Esophagus squamous epithelium (tissue), 5 donors: ENCODE measurements around the gene PDCD6IP. TPM values are rescaled to one million over a fixed set of nuclear protein-coding genes. Genes with fewer than 3 reads are reported as not detected.

Experiments used
- DNase-seq: peaks from one replicate; lab custom pipeline; 2025; lab: John Stamatoyannopoulos, UW
- H3K27ac ChIP-seq, 4 donors: fragments of 200-600 bp; sonication (generic); one replicate each; pipeline ENCODE4 v1.5.1; 2016 to 2019; ENCODE audit warnings: mild to moderate bottlenecking in 1 of 4
- H3K27me3 ChIP-seq, 4 donors: fragments of 200-600 bp; sonication (generic); 1 replicate in 3 of 4; 2 replicates in 1 of 4; pipeline versions ENCODE4 v1.5.1 to v1.6.0; 2017 to 2021; ENCODE audit warnings: antibody characterized with exemption in 1 of 4
- H3K36me3 ChIP-seq, 3 donors: fragments of 200-600 bp; sonication (generic); one replicate each; pipeline ENCODE4 v1.5.1; 2016 to 2019
- H3K4me1 ChIP-seq, 3 donors: fragments of 200-600 bp; sonication (generic); one replicate each; pipeline ENCODE4 v1.5.1; 2017 to 2019
- H3K4me3 ChIP-seq, 4 donors: fragments of 200-600 bp; sonication (generic); 1 replicate in 3 of 4; 2 replicates in 1 of 4; pipeline ENCODE4 v1.5.1; 2016 to 2019; ENCODE audit warnings: mild to moderate bottlenecking in 2 of 4, moderate library complexity in 1 of 4
- H3K9me3 ChIP-seq, 3 donors: fragments of 200-600 bp; sonication (generic); one replicate each; pipeline ENCODE4 v1.5.1; 2016 to 2019
- CTCF ChIP-seq, 6 experiments: fragments of 450-650 bp in 4 of 6; fragments of 200-600 bp in 2 of 6; sonication (generic) in 2 of 6; IDR thresholded peaks; one replicate each; pipeline ENCODE4 v1.5.1; 2016 to 2019; ENCODE audit warnings: antibody characterized with exemption in 6 of 6, mild to moderate bottlenecking in 4 of 6, moderate library complexity in 4 of 6
- POLR2A ChIP-seq, 4 donors: fragments of 450-650 bp; IDR thresholded peaks; one replicate each; pipeline ENCODE4 v1.6.1; 2017; ENCODE audit warnings: antibody characterized with exemption in 4 of 4, mild to moderate bottlenecking in 4 of 4, moderate library complexity in 3 of 4
- WGBS, 2 donors: methylation state at CpG; one replicate each; pipeline ENCODE4 v1.1.5; 2018; 5-methylcytosine and 5-hydroxymethylcytosine counted together
- intact Hi-C: fragments of 100-400 bp; cut with DNase I; formaldehyde crosslinking; loops from one replicate; pipeline ENCODE4 v1.15.0; 2022
- total RNA-seq, 4 donors: library from RNA; depleted of rRNA; stranded (reverse); fragments of >200 nt; gene quantifications; one replicate each; pipeline ENCODE4 v1.1.0, GENCODE V29; 2016
- donor health status: DM: yes; HTN: yes; CAD: no.

The PDCD6IP gene
- total RNA-seq, 4 donors from 2014 or later: 95.1 to 317 (median 189) TPM

GRCh38 chr3:33825111-33825510, 26.7 kb downstream of the PDCD6IP start:
- Histone ChIP-seq H3K9me3 (no peaks in the 10 kb centered on the region), H3K36me3 (peaks cover 0 to 100% (median 7%) of the 10 kb centered on the region in 3 donors), H3K27ac (no peak overlapping the region), H3K27me3 (no peaks in the 10 kb centered on the region), H3K4me1 (no peaks in the 10 kb centered on the region), H3K4me3 (no peak overlapping the region)
- TF ChIP-seq CTCF (IDR thresholded peaks at IDR 0.05) (no peak), POLR2A (IDR thresholded peaks at IDR 0.05) (no peak)
- 90 to 95% methylated on average over 5 of the region's 5 CpGs for WGBS, 2 donors
- intact Hi-C loops: no loop called here
- no peak for DNase-seq

DNA sequence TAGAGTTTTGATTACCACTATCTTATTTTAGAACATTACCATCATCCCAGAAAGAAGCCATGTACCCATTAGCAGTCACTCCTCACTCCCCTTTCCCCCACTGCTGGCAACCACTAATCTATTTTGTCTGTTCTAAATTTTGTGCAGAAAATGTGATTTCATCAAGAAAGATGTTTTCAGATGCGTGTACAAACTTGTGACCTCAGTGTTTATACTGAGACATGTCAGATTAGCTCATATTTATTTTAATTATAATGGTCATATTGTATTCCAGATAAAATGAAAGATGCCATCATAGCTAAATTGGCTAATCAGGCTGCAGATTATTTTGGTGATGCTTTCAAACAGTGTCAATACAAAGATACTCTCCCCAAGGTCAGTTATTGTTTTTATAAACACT, 27.8 kb downstream of the PDCD6IP start:
- Histone ChIP-seq H3K27ac (no peak overlapping the region), H3K9me3 (no peaks in the 10 kb centered on the region), H3K36me3 (peaks cover 0 to 100% (median 7%) of the 10 kb centered on the region in 3 donors), H3K4me1 (no peaks in the 10 kb centered on the region), H3K27me3 (no peaks in the 10 kb centered on the region), H3K4me3 (no peak overlapping the region)
- intact Hi-C loops: no loop called here
- 70 to 88% methylated on average over 1 of the region's 1 CpG for WGBS, 2 donors
- DNase-seq: no peak
- TF ChIP-seq POLR2A (IDR thresholded peaks at IDR 0.05): no peak

DNA sequence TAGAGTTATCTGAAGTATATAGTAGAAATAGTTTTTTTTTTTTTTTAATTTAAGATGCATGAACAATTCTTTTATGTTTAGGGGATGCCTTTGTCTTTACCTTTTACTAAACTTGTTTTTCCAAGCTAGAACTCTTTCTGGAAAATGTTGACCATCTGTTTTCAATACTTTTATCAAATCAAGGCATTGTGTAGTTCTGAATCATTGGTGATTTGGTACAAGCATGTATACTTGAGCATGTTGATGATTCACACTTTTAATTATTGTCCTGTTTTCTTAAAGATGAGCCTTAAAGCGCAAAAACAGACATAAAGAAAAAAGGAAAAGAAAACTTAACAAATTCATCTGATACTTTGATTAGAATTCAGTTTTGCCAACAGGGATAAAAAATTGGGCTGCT, 28.3 kb downstream of the PDCD6IP start:
- Histone ChIP-seq H3K4me3 (no peak overlapping the region), H3K9me3 (no peaks in the 10 kb centered on the region), H3K4me1 (no peaks in the 10 kb centered on the region), H3K36me3 (peaks cover 0 to 100% (median 7%) of the 10 kb centered on the region in 3 donors), H3K27ac (no peak overlapping the region), H3K27me3 (no peaks in the 10 kb centered on the region)
- no peak for DNase-seq
- 94% methylated on average over 1 of the region's 1 CpG for WGBS, 2 donors
- intact Hi-C loops: no loop called here
- TF ChIP-seq POLR2A (IDR thresholded peaks at IDR 0.05): no peak
- TF ChIP-seq CTCF (IDR thresholded peaks at IDR 0.05): no peak

DNA sequence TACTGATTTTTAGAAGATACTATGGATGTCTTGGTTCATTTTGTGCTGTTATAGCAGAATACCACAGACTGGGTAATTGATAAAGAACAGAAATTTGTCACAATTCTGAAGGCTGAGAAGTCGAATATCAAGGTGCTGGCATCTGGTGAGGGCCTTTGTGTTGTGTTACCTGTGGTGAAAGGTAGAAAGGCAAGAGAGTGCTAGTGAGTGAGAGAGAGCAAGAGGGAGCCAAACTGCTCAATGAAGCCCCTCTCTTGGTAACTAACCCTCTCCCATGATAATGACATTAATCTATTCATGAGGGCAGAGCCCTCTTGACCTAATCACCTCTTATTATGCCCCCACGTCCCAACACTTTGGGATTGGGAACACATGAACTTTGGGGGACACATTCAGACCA, 31.3 kb downstream of the PDCD6IP start:
- Histone ChIP-seq H3K27me3 (no peaks in the 10 kb centered on the region), H3K36me3 (peaks cover 0 to 87% (median 7%) of the 10 kb centered on the region in 3 donors), H3K27ac (no peak overlapping the region), H3K4me3 (no peak overlapping the region), H3K4me1 (peaks cover 0 to 5% (median 0%) of the 10 kb centered on the region in 3 donors), H3K9me3 (no peaks in the 10 kb centered on the region)
- intact Hi-C loops: no loop called here
- WGBS, 2 donors: 91 to 100% methylated on average over 2 of the region's 2 CpGs
- DNase-seq: no peak
- TF ChIP-seq CTCF (IDR thresholded peaks at IDR 0.05) (no peak), POLR2A (IDR thresholded peaks at IDR 0.05) (no peak)

DNA sequence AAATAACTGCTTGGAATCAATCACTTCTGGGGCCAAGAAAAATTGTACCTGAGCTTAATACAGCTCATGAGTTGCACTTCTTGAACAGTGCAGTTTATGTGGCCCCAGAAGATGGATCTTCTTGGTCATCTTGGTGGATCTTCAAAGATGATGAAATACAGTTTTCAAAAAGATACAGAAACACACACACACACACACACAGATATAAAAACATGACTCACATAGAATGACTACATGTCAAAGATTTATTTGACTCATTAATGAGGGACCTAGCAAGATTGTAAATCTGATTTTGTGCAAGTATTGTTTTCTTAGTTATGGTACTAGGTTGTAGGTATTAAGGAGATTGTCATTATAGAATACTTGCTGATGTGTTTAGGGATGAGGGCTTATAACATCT, 32.6 kb downstream of the PDCD6IP start:
- Histone ChIP-seq H3K36me3 (peaks cover 0 to 87% (median 3%) of the 10 kb centered on the region in 3 donors), H3K9me3 (no peaks in the 10 kb centered on the region), H3K4me3 (no peak overlapping the region), H3K4me1 (peaks cover 0 to 5% (median 0%) of the 10 kb centered on the region in 3 donors), H3K27ac (no peak overlapping the region), H3K27me3 (no peaks in the 10 kb centered on the region)
- TF ChIP-seq POLR2A (IDR thresholded peaks at IDR 0.05) (no peak), CTCF (IDR thresholded peaks at IDR 0.05) (no peak)
- no peak for DNase-seq
- intact Hi-C loops: no loop called here
